ENCODE results near the gene GRAMD1A.

The GRAMD1A gene

DNA sequence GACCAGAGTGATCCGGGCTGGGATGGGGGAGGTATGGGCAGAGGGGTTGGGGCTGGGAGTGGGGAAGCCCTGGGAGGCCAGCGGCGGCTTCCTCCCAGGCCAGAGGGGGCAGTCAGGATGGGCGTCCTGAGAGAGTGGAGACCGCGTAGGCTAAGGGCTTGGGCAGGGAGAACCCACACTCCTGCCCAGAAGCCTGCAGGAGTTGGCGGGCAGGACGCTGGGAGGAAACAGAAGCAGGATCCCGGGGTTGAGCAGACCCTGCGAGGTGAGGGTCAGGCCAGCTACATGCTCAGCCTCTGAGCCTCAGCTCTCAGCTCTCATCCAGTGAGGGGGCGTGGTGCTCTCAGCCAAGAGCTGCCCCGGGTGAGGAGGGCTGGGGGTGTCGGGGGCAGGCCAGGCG, 22.3 kb downstream of the GRAMD1A start:
- no peaks in the 10 kb centered on the region for H3K4me1 ChIP-seq
- H3K36me3 ChIP-seq: peaks cover 78% of the 10 kb centered on the region
- TF ChIP-seq CTCF (IDR thresholded peaks at IDR 0.05; ENCODE audit: low read depth, low read length): no peak
- H3K9me3 ChIP-seq: no peaks in the 10 kb centered on the region
- H3K27me3 ChIP-seq: no peaks in the 10 kb centered on the region
- no peak for DNase-seq
- H3K4me3 ChIP-seq (ENCODE audit: low read depth, low read length): no peak overlapping the region

GRCh38 chr19:35023428-35023827, 23.3 kb downstream of the GRAMD1A start:
- Histone ChIP-seq H3K4me3 (ENCODE audit: low read depth, low read length) (no peak overlapping the region), H3K27me3 (no peaks in the 10 kb centered on the region), H3K36me3 (peaks cover 76% of the 10 kb centered on the region), H3K4me1 (no peaks in the 10 kb centered on the region), H3K9me3 (no peaks in the 10 kb centered on the region)
- no peak for TF ChIP-seq CTCF (IDR thresholded peaks at IDR 0.05; ENCODE audit: low read depth, low read length)
- DNase-seq: no peak

DNA sequence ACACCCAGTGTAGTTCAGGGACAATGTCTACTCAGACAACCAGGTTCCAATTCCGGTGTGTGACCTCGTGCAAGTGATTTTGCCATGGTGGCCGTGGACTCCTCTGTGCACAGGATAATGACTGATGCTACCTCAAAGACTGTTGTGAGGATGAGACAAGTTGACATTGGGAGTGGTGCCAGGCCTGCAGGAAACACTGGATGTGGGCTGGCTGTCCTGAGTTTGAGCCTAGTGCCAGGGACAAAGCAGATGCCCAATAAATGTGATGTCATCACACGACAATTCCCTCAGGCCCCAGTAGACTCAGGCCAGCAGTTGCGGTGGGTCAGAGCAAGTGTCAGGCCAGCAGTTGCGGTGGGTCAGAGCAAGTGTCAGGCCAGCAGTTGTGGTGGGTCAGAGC, 24.0 kb downstream of the GRAMD1A start:
- DNase-seq: no peak
- no peaks in the 10 kb centered on the region for H3K4me1 ChIP-seq
- no peak overlapping the region for H3K4me3 ChIP-seq (ENCODE audit: low read depth, low read length)
- H3K27me3 ChIP-seq: no peaks in the 10 kb centered on the region
- H3K36me3 ChIP-seq: peaks cover 70% of the 10 kb centered on the region
- H3K9me3 ChIP-seq: no peaks in the 10 kb centered on the region
- no peak for TF ChIP-seq CTCF (IDR thresholded peaks at IDR 0.05; ENCODE audit: low read depth, low read length)

DNA sequence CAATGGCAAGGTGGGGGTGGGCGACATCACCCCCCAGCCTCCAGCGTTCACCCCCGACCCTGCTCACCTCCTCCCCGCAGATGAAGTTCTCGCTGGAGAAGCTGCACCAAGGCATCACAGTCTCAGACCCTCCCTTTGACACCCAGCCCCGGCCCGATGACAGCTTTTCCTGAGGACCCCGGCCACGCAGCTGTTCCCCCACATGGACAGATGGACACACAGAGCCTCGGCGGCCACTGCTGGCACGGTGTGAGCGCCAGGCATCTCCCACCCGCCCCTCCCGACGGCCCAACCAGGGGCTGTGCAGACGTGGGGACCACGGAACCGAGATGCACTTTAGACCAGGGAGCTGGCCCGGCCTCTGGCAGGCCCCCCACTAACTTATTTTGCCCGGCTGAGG, 25.8 kb downstream of the GRAMD1A start:
- no peak for DNase-seq
- Histone ChIP-seq H3K4me3 (ENCODE audit: low read depth, low read length) (no peak overlapping the region), H3K27me3 (peaks cover 7% of the 10 kb centered on the region), H3K9me3 (no peaks in the 10 kb centered on the region), H3K4me1 (no peaks in the 10 kb centered on the region), H3K36me3 (peaks cover 54% of the 10 kb centered on the region)
- no peak for TF ChIP-seq CTCF (IDR thresholded peaks at IDR 0.05; ENCODE audit: low read depth, low read length)

DNA sequence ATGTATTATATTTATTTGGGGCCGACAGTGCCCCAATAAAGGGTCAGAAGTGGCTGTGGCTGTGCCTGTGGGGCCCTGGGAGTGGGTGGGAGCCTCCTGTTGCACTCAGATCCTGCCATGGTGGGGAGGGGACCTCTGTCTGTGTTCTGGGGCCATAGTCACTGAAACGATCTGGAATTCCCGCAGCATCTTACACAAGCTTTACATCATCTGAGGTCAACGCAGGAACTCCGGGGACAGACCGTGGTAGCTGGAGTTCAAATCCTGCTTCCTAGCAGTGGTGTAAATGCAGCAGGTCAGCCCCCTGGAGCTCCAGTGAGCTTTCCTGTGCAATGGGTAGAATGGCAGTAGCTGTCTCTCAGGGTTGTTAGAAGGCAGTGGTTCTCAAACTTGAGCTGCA, 26.3 kb downstream of the GRAMD1A start:
- DNase-seq: no peak
- H3K4me3 ChIP-seq (ENCODE audit: low read depth, low read length): no peak overlapping the region
- no peak for TF ChIP-seq CTCF (IDR thresholded peaks at IDR 0.05; ENCODE audit: low read depth, low read length)
- peaks cover 12% of the 10 kb centered on the region for H3K27me3 ChIP-seq
- H3K9me3 ChIP-seq: no peaks in the 10 kb centered on the region
- peaks cover 49% of the 10 kb centered on the region for H3K36me3 ChIP-seq
- no peaks in the 10 kb centered on the region for H3K4me1 ChIP-seq

GRCh38 chr19:35027009-35027408, 26.9 kb downstream of the GRAMD1A start:
- Histone ChIP-seq H3K36me3 (peaks cover 43% of the 10 kb centered on the region), H3K27me3 (peaks cover 15% of the 10 kb centered on the region), H3K4me1 (no peaks in the 10 kb centered on the region), H3K9me3 (no peaks in the 10 kb centered on the region), H3K4me3 (ENCODE audit: low read depth, low read length) (no peak overlapping the region)
- no peak for TF ChIP-seq CTCF (IDR thresholded peaks at IDR 0.05; ENCODE audit: low read depth, low read length)
- no peak for DNase-seq

All from BE2C (cell line).